GM18507 (cell line): ENCODE results near the gene TMEM63C.

Experiments used
- DNase-seq: peaks from one replicate; pipeline ENCODE4 v3.0.0; 2011; ENCODE audit warnings: low read depth; ENCODE audit not compliant: insufficient read length; ENCODE audit errors: extremely low spot score
- FAIRE-seq: peaks from 2 replicates; lab custom pipeline; 2011; peaks lifted over from hg19 to GRCh38; lab: Jason Lieb, UNC

Gene TMEM63C

GRCh38 chr14:77286576-77286975 is 105.0 kb downstream of the TMEM63C start:
- DNase-seq (no peak), FAIRE-seq (no peak)

GRCh38 chr14:77290705-77291104 is 109.1 kb downstream of the TMEM63C start:
- FAIRE-seq = no peak
- DNase-seq = no peak

DNA sequence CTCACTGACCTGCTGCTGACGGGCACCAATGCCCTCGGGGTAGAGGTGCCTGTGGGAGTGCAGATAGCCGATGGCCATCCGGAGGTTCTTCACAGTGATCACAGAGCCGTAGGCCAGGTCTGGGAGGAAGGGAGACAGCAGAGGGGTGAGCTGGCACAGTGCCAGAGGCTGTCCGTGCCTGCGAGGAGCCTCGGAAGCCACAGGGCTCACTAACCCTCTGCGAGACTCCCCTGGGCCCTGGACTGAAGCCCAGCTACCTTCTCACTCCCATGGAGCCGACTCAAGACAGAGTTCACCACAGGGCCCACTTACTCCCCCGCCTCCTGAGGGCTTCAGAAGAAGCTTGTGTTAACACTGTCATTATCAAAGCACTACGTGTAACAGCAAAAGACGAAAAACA is 114.6 kb downstream of the TMEM63C start:
- FAIRE-seq = no peak
- DNase-seq = no peak

DNA sequence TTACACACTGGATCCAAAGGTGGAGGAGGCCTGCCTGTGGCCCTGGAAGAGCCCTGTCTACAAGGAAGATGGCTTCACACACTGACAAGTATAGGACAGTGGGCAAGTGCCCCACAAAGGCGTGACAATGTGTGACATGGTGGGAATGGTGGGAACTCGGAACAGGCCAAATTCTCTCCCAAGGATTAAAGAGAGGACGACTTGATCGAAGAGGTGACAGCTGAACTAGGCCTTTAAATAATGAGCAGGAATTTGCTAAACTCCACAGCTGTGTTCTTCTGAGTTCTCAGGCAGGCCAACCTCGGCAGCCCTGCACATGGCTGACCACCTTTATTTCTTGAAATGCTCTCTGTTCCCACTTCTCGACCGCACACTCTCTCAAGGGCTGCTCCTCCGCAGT is 115.3 kb downstream of the TMEM63C start:
- FAIRE-seq (no peak), DNase-seq (no peak)

DNA sequence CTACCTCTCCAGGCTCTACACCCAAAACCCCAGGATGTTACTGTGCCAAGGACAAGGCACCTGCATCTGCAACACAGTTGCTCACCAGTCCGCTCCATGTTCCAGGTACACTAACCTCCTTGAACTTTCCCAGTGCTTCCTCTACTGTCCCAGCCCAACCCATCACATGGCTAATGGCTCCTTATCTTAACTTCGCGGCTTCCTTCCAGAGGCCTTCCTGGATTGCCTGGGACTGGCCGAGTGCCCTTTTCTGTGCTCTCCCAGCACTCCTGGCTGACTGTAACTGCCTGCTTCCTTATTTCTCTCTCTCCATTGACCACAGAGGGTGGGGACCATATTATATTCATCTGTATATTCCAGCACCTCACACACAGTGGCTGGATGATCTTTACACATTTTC is 118.2 kb downstream of the TMEM63C start:
- FAIRE-seq = no peak
- no peak for DNase-seq

DNA sequence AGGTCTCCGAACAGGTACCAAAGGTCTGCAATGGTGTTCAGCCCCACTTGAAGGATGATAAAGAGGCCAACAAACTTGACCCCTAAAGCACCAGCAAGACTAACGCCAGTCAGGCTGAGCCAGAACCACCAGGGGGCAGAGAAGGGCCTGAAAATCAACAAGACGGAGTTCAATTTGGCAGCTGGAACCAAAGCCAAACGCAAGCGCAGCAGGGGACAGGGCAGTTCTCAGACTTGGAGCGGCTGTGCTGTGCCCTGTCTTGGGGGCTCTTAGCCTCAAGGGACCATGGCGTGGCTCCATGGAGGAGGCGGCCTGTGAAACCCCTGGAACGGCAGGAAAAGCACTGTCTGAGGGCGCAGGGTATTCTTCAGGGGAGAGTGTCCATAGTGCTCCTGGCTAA is 119.5 kb downstream of the TMEM63C start:
- DNase-seq (peak; percentile 38), FAIRE-seq (peak; percentile 76)

- no peak for FAIRE-seq
These were observed 121.3 kb downstream of the TMEM63C start for GRCh38 chr14:77302926-77303325.

GRCh38 chr14:77303417-77304156 is 122.0 kb downstream of the TMEM63C start:
- FAIRE-seq = no peak

More at GRCh38 chr14:77302926-77303325, 121.3 kb downstream of the TMEM63C start:
- DNase-seq = no peak

DNA sequence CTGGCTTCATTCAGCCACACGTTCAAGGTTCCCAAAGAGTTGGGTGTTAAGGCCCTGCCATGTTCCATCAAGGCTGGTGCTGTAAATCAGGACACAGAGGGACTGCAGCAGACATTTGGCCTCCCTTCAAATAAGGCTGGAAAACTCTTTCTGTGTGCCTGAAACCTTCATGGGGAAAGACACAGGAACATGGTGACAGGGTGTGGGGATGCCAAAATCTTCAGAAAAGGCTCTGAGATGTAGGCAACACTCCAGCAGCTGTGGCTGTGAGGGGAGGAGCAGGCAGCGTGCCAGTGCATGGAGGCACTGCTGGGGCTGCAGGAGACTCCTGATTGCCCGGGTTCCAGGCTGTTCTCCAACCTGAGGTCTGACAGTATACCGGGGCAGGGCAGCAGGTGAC is 124.1 kb downstream of the TMEM63C start:
- no peak for DNase-seq
- no peak for FAIRE-seq

More at GRCh38 chr14:77303417-77304156, 122.0 kb downstream of the TMEM63C start:
- no peak for DNase-seq

DNA sequence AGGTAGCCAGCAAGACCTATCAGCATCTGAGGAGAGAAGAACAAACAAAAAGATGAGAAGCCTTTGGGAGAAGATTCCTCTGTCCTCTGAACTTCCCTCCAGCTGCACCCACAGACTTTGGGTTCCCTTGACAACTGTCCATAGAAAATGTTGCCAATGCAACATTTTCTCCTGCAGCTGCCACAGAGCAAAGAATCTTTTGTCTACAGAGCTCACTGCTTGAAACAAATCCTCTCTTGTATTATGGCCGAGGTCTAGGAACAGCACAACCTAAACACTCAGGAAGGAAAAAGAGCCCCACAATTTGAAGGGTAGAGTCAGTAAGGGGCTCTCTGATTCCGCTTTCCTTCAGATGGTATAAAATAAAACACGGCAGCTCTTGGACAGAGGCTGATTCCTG is 124.8 kb downstream of the TMEM63C start:
- no peak for FAIRE-seq
- DNase-seq = no peak

GRCh38 chr14:77306851-77307496 is 125.4 kb downstream of the TMEM63C start:
- no peak for DNase-seq

More at GRCh38 chr14:77306851-77307496, 125.4 kb downstream of the TMEM63C start:
- FAIRE-seq = no peak
